BLaER1 treated with 17β-estradiol and CSF1 and Interleukin-3, amounts not matched to agents 10 nM and 100 nM (cell line): ENCODE data around the gene PRKAR1B.
A peak's percentile ranks its signal among the peaks of the same experiment; 100 is the strongest.

ENCODE experiments used
- H3K27ac ChIP-seq, 11 experiments: shearing (Covaris generic); formaldehyde crosslinking; 2 replicates each; pipeline ENCODE4 v1.8.1; 2022
- H3K27me3 ChIP-seq, 11 experiments: shearing (Covaris generic); formaldehyde crosslinking; 2 replicates each; pipeline ENCODE4 v1.8.1; 2022
- H3K36me3 ChIP-seq, 11 experiments: shearing (Covaris generic); formaldehyde crosslinking; 2 replicates each; pipeline ENCODE4 v1.8.1; 2022
- H3K4me1 ChIP-seq, 10 experiments: shearing (Covaris generic); formaldehyde crosslinking; 2 replicates each; pipeline ENCODE4 v1.8.1; 2022
- H3K4me2 ChIP-seq, 11 experiments: shearing (Covaris generic); formaldehyde crosslinking; 2 replicates each; pipeline ENCODE4 v1.8.1; 2022
- H3K4me3 ChIP-seq, 10 experiments: shearing (Covaris generic); formaldehyde crosslinking; 2 replicates each; pipeline ENCODE4 v1.8.1; 2022
- H3K9ac ChIP-seq, 11 experiments: shearing (Covaris generic); formaldehyde crosslinking; 2 replicates each; pipeline ENCODE4 v1.8.1; 2022
- H3K9me3 ChIP-seq, 11 experiments: shearing (Covaris generic); formaldehyde crosslinking; replicated peaks in 1 of 11; 2 replicates each; pipeline ENCODE4 v1.8.1; 2022
- H4K20me1 ChIP-seq, 11 experiments: shearing (Covaris generic); formaldehyde crosslinking; 2 replicates each; pipeline ENCODE4 v1.8.1; 2022
- Cebpa-rat ChIP-seq, 11 experiments: shearing (Covaris generic); IDR thresholded peaks; 2 replicates each; pipeline ENCODE4 v1.8.1; 2022

The PRKAR1B gene

GRCh38 chr7:706721-707120 lies 20.4 kb downstream of the PRKAR1B start:
- Histone ChIP-seq H3K9me3 (peaks cover 14 to 21% (median 17%) of the 10 kb centered on the region in 11 experiments), H3K4me2 (no peak overlapping the region)
- no peak for TF ChIP-seq Cebpa-rat (IDR thresholded peaks at IDR 0.05)

GRCh38 chr7:703049-703448 lies 24.0 kb downstream of the PRKAR1B start:
- Histone ChIP-seq H3K4me1 (peaks cover 16 to 27% (median 23%) of the 10 kb centered on the region in 10 experiments), H3K4me2 (no peak overlapping the region), H3K9me3 (peaks cover 15 to 40% (median 23%) of the 10 kb centered on the region in 11 experiments), H3K4me3 (no peak overlapping the region), H3K9ac (no peak overlapping the region), H4K20me1 (no peaks in the 10 kb centered on the region), H3K27me3 (no peaks in the 10 kb centered on the region), H3K36me3 (peaks cover 0 to 8% (median 0%) of the 10 kb centered on the region in 11 experiments; a peak in 5 of 22 replicates), H3K27ac (no peak overlapping the region)
- no peak for TF ChIP-seq Cebpa-rat (IDR thresholded peaks at IDR 0.05)

More at GRCh38 chr7:706721-707120, 20.4 kb downstream of the PRKAR1B start:
- Histone ChIP-seq H3K4me1 (peaks cover 0 to 22% (median 4%) of the 10 kb centered on the region in 10 experiments; a peak in 8 of 20 replicates), H3K4me3 (no peak overlapping the region), H4K20me1 (no peaks in the 10 kb centered on the region), H3K9ac (no peak overlapping the region), H3K27ac (no peak overlapping the region), H3K36me3 (peaks cover 0 to 14% (median 0%) of the 10 kb centered on the region in 11 experiments; a peak in 7 of 22 replicates), H3K27me3 (peaks cover 0 to 7% (median 0%) of the 10 kb centered on the region in 11 experiments; a peak in 3 of 22 replicates)

GRCh38 chr7:701086-701671 lies 25.9 kb downstream of the PRKAR1B start:
- no peak overlapping the region for H3K4me2 ChIP-seq
- H3K36me3 ChIP-seq: peaks cover 0 to 8% (median 0%) of the 10 kb centered on the region in 11 experiments; a peak in 5 of 22 replicates
- no peaks in the 10 kb centered on the region for H4K20me1 ChIP-seq
- H3K9me3 ChIP-seq: peaks cover 15 to 40% (median 23%) of the 10 kb centered on the region in 11 experiments
- H3K27ac ChIP-seq: no peak overlapping the region
- no peaks in the 10 kb centered on the region for H3K27me3 ChIP-seq
- no peak overlapping the region for H3K4me3 ChIP-seq
- no peak overlapping the region for H3K9ac ChIP-seq
- H3K4me1 ChIP-seq: peaks cover 16 to 39% (median 34%) of the 10 kb centered on the region in 10 experiments
- no peak for TF ChIP-seq Cebpa-rat (IDR thresholded peaks at IDR 0.05)

- peaks cover 15 to 40% (median 23%) of the 10 kb centered on the region in 11 experiments for H3K9me3 ChIP-seq
- H3K27ac ChIP-seq: peak overlapping the region in 10 of 11 experiments; percentile 17 to 76 (median 54); a peak in 17 of 22 replicates
- peaks cover 0 to 8% (median 0%) of the 10 kb centered on the region in 11 experiments; a peak in 6 of 22 replicates for H3K36me3 ChIP-seq
- peak overlapping the region in 4 of 10 experiments; percentile 1 to 26 (median 8); a peak in 5 of 20 replicates for H3K4me3 ChIP-seq
- peak overlapping the region; percentile 63 to 92 (median 89) for H3K4me2 ChIP-seq
- peaks cover 16 to 42% (median 34%) of the 10 kb centered on the region in 10 experiments for H3K4me1 ChIP-seq
- H3K9ac ChIP-seq: peak overlapping the region in 7 of 11 experiments; percentile 2 to 63 (median 19); a peak in 4 of 22 replicates
- no peaks in the 10 kb centered on the region for H4K20me1 ChIP-seq
- no peaks in the 10 kb centered on the region for H3K27me3 ChIP-seq
- TF ChIP-seq Cebpa-rat (IDR thresholded peaks at IDR 0.05): no peak
Measured at GRCh38 chr7:699476-700170, 27.5 kb downstream of the PRKAR1B start.

- Histone ChIP-seq H3K36me3 (peaks cover 0 to 8% (median 0%) of the 10 kb centered on the region in 11 experiments; a peak in 7 of 22 replicates), H3K27ac (peak overlapping the region in 10 of 11 experiments; percentile 17 to 76 (median 54); a peak in 16 of 22 replicates), H3K4me3 (peak overlapping the region in 4 of 10 experiments; percentile 1 to 26 (median 10); a peak in 5 of 20 replicates), H3K9me3 (peaks cover 15 to 45% (median 23%) of the 10 kb centered on the region in 11 experiments), H3K27me3 (no peaks in the 10 kb centered on the region), H3K4me2 (peak overlapping the region; percentile 63 to 92 (median 89)), H3K9ac (peak overlapping the region in 7 of 11 experiments; percentile 2 to 63 (median 19); a peak in 6 of 22 replicates), H4K20me1 (no peaks in the 10 kb centered on the region), H3K4me1 (peaks cover 16 to 42% (median 34%) of the 10 kb centered on the region in 10 experiments)
- no peak for TF ChIP-seq Cebpa-rat (IDR thresholded peaks at IDR 0.05)
Measured at GRCh38 chr7:698515-699475, 28.3 kb downstream of the PRKAR1B start.

GRCh38 chr7:696812-697551 lies 30.1 kb downstream of the PRKAR1B start:
- no peak for TF ChIP-seq Cebpa-rat (IDR thresholded peaks at IDR 0.05)
- no peaks in the 10 kb centered on the region for H3K27me3 ChIP-seq
- H3K4me1 ChIP-seq: peaks cover 16 to 42% (median 35%) of the 10 kb centered on the region in 10 experiments
- peaks cover 0 to 35% (median 12%) of the 10 kb centered on the region in 11 experiments; a peak in 13 of 22 replicates for H3K9me3 ChIP-seq
- peak overlapping the region in 8 of 11 experiments; percentile 12 to 51 (median 43); a peak in 11 of 22 replicates for H3K4me2 ChIP-seq
- H3K27ac ChIP-seq: 0 out of 22 replicates have a peak overlapping the region, but pooled peaks of 1 of the 11 experiments have one; percentile 4
- peaks cover 0 to 4% (median 0%) of the 10 kb centered on the region in 11 experiments; a peak in 2 of 22 replicates for H3K36me3 ChIP-seq
- H3K4me3 ChIP-seq: no peak overlapping the region
- H3K9ac ChIP-seq: no peak overlapping the region; a peak in 1 of 22 replicates
- H4K20me1 ChIP-seq: no peaks in the 10 kb centered on the region

GRCh38 chr7:696426-696811 lies 30.7 kb downstream of the PRKAR1B start:
- H3K9me3 ChIP-seq: peaks cover 0 to 29% (median 6%) of the 10 kb centered on the region in 11 experiments; a peak in 12 of 22 replicates
- peaks cover 16 to 46% (median 39%) of the 10 kb centered on the region in 10 experiments for H3K4me1 ChIP-seq
- no peak for TF ChIP-seq Cebpa-rat (IDR thresholded peaks at IDR 0.05)
- H3K4me3 ChIP-seq: no peak overlapping the region
- 0 out of 22 replicates have a peak overlapping the region, but pooled peaks of 1 of the 11 experiments have one; percentile 4 for H3K27ac ChIP-seq
- H3K4me2 ChIP-seq: peak overlapping the region in 8 of 11 experiments; percentile 12 to 51 (median 43); a peak in 11 of 22 replicates
- no peaks in the 10 kb centered on the region for H3K27me3 ChIP-seq
- H3K36me3 ChIP-seq: peaks cover 0 to 4% (median 0%) of the 10 kb centered on the region in 11 experiments; a peak in 2 of 22 replicates
- no peaks in the 10 kb centered on the region for H4K20me1 ChIP-seq
- H3K9ac ChIP-seq: no peak overlapping the region; a peak in 1 of 22 replicates
